Measurements from ENCODE around the gene WDR46.

- TF ChIP-seq EZH2 (IDR thresholded peaks at IDR 0.05; ENCODE audit: borderline replicate concordance, low read length) (no peak), CTCF (IDR thresholded peaks at IDR 0.05; ENCODE audit: low read length) (peak; percentile 43; the same call in 1 of the 2 replicates)
These were observed 12.0 kb downstream of the WDR46 start, which contains the start of gene B3GALT4 for GRCh38 chr6:33276864-33277662.
